Measurements from ENCODE around the gene SLC38A10. TPM values are rescaled to one million over a fixed set of nuclear protein-coding genes. Genes with fewer than 3 reads are reported as not detected.

Gene SLC38A10
- total and polyA plus RNA-seq, 2 of the 13 experiments (the other 11 are each of a cell fraction or from before 2014, with no cell fraction given) = 23.4 to 55.8 TPM

GRCh38 chr17:81245024-81245664, 50.0 kb downstream of the SLC38A10 start (continued):
- no peak for TF ChIP-seq THAP8 (CRISPR knock-in tag; IDR thresholded peaks at IDR 0.05; ENCODE audit: borderline replicate concordance)
- TF ChIP-seq USF2 (IDR thresholded peaks at IDR 0.05; ENCODE audit: low read depth, low read length) = no peak
- no peak for TF ChIP-seq USF2 (CRISPR knock-in tag; IDR thresholded peaks at IDR 0.05; ENCODE audit: borderline replicate concordance)
- no peak for TF ChIP-seq RNF219 (CRISPR knock-in tag; IDR thresholded peaks at IDR 0.05)
- no peak for TF ChIP-seq ZNF747 (CRISPR knock-in tag; IDR thresholded peaks at IDR 0.05; ENCODE audit: borderline replicate concordance)
- no peak for TF ChIP-seq RBAK (CRISPR knock-in tag; IDR thresholded peaks at IDR 0.05)
- no peak for TF ChIP-seq FOXO4 (CRISPR knock-in tag; conservative IDR thresholded peaks at IDR 0.05)
- TF ChIP-seq, protein P1, sequence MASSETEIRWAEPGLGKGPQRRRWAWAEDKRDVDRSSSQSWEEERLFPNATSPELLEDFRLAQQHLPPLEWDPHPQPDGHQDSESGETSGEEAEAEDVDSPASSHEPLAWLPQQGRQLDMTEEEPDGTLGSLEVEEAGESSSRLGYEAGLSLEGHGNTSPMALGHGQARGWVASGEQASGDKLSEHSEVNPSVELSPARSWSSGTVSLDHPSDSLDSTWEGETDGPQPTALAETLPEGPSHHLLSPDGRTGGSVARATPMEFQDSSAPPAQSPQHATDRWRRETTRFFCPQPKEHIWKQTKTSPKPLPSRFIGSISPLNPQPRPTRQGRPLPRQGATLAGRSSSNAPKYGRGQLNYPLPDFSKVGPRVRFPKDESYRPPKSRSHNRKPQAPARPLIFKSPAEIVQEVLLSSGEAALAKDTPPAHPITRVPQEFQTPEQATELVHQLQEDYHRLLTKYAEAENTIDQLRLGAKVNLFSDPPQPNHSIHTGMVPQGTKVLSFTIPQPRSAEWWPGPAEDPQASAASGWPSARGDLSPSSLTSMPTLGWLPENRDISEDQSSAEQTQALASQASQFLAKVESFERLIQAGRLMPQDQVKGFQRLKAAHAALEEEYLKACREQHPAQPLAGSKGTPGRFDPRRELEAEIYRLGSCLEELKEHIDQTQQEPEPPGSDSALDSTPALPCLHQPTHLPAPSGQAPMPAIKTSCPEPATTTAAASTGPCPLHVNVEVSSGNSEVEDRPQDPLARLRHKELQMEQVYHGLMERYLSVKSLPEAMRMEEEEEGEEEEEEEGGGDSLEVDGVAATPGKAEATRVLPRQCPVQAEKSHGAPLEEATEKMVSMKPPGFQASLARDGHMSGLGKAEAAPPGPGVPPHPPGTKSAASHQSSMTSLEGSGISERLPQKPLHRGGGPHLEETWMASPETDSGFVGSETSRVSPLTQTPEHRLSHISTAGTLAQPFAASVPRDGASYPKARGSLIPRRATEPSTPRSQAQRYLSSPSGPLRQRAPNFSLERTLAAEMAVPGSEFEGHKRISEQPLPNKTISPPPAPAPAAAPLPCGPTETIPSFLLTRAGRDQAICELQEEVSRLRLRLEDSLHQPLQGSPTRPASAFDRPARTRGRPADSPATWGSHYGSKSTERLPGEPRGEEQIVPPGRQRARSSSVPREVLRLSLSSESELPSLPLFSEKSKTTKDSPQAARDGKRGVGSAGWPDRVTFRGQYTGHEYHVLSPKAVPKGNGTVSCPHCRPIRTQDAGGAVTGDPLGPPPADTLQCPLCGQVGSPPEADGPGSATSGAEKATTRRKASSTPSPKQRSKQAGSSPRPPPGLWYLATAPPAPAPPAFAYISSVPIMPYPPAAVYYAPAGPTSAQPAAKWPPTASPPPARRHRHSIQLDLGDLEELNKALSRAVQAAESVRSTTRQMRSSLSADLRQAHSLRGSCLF (CRISPR knock-in tag; IDR thresholded peaks at IDR 0.05; ENCODE audit: borderline replicate concordance) = 0 out of 2 replicates have a peak, but pooled peaks have one; percentile 22
- no peak for TF ChIP-seq ZNF816 (CRISPR knock-in tag; IDR thresholded peaks at IDR 0.05; ENCODE audit: borderline replicate concordance)
- no peak for TF ChIP-seq STAT5B (CRISPR knock-in tag; IDR thresholded peaks at IDR 0.05)
- TF ChIP-seq THYN1 (CRISPR knock-in tag; IDR thresholded peaks at IDR 0.05; ENCODE audit: borderline replicate concordance, low read depth) = no peak
- no peak for TF ChIP-seq SRSF9 (IDR thresholded peaks at IDR 0.05; ENCODE audit: borderline replicate concordance, insufficient read depth, low read depth, low read length, poor library complexity, severe bottlenecking)
- no peak for TF ChIP-seq ZBTB7A (CRISPR knock-in tag; IDR thresholded peaks at IDR 0.05)
- no peak for TF ChIP-seq CBX1 (IDR thresholded peaks at IDR 0.05; ENCODE audit: low read depth)
- no peak for TF ChIP-seq IRF2 (CRISPR knock-in tag; IDR thresholded peaks at IDR 0.05)
- no peak; the same call in 1 of the 2 replicates for TF ChIP-seq MED1 (CRISPR knock-in tag; IDR thresholded peaks at IDR 0.05)
- TF ChIP-seq ZNF839 (CRISPR knock-in tag; IDR thresholded peaks at IDR 0.05; ENCODE audit: borderline replicate concordance) = no peak

Measured in HepG2 (cell line).